Stomach (tissue), 9 donors: ENCODE measurements around the gene SEL1L. TPM values are rescaled to one million over a fixed set of nuclear protein-coding genes. Genes with fewer than 3 reads are reported as not detected.

Experiments used
- DNase-seq, 2 donors: peaks; one replicate each; pipeline versions ENCODE4 v3.0.0 to v3.0.0-alpha.2; 2013 to 2019
- H3K27ac ChIP-seq, 5 donors: fragments of 200-600 bp in 4 of 5; sonication (generic) in 4 of 5; one replicate each; pipeline ENCODE4 v1.5.1; 2013 to 2019; ENCODE audit warnings: mild to moderate bottlenecking in 1 of 5, moderate library complexity in 1 of 5
- H3K27me3 ChIP-seq, 3 donors: fragments of 200-600 bp; sonication (generic); one replicate each; pipeline ENCODE4 v1.5.1; 2017 to 2019; ENCODE audit warnings: mixed run types in 1 of 3
- H3K36me3 ChIP-seq, 4 donors: fragments of 200-600 bp; sonication (generic); 1 replicate in 3 of 4; 2 replicates in 1 of 4; pipeline ENCODE4 v1.5.1; 2016 to 2019
- H3K4me1 ChIP-seq, 4 donors: fragments of 200-600 bp; sonication (generic); one replicate each; pipeline ENCODE4 v1.5.1; 2016 to 2019
- H3K4me3 ChIP-seq, 4 donors: fragments of 200-600 bp; sonication (generic) in 3 of 4; one replicate each; pipeline ENCODE4 v1.5.1; 2016 to 2019; ENCODE audit warnings: mild to moderate bottlenecking in 1 of 4
- H3K9me3 ChIP-seq, 4 donors: fragments of 200-600 bp; sonication (generic); one replicate each; pipeline ENCODE4 v1.5.1; 2016 to 2019
- EP300 ChIP-seq: sonication (generic); formaldehyde crosslinking; IDR thresholded peaks from one replicate; pipeline ENCODE4 v1.6.1; 2017; ENCODE audit warnings: antibody characterized with exemption
- POLR2A ChIP-seq, 4 donors: fragments of 450-650 bp; IDR thresholded peaks; one replicate each; pipeline ENCODE4 v1.6.1; 2016; ENCODE audit warnings: antibody characterized with exemption in 4 of 4, control low read depth in 2 of 4, mild to moderate bottlenecking in 1 of 4, moderate library complexity in 1 of 4
- POLR2AphosphoS5 ChIP-seq, 3 donors: sonication (generic); formaldehyde crosslinking; IDR thresholded peaks; one replicate each; pipeline ENCODE4 v1.6.1; 2016; ENCODE audit warnings: antibody characterized with exemption in 3 of 3
- WGBS, 5 donors: extraction: QIAGEN DNeasy Blood & Tissue Kit in 3 of 5; methylation state at CpG; one replicate each; pipeline versions ENCODE4 v1.1.5 to v1.1.7; 2013 to 2018; 5-methylcytosine and 5-hydroxymethylcytosine counted together
- intact Hi-C: fragments of 100-400 bp; cut with DNase I; formaldehyde crosslinking; loops from one replicate; pipeline ENCODE4 v1.15.1; 2023; ENCODE audit warnings: low total_unique reads
- polyA plus RNA-seq, 3 donors: library from polyadenylated mRNA; stranded (reverse); fragments of 200-250 nt; gene quantifications; one replicate each; pipeline ENCODE4 v1.2.3, GENCODE V29; 2013
- total RNA-seq, 5 donors: library from RNA; depleted of rRNA; stranded (reverse); fragments of >200 nt; gene quantifications; one replicate each; pipeline versions ENCODE4 v1.1.0 to v1.2.3, GENCODE V29; 2014 to 2016
- TF ChIP-seq, protein P1 (sequence below), 7 experiments: fragments of 450-650 bp in 4 of 7; fragments of 200-600 bp in 3 of 7; sonication (generic) in 3 of 7; IDR thresholded peaks; one replicate each; pipeline ENCODE4 v1.5.1; 2016 to 2019; ENCODE audit warnings: antibody characterized with exemption in 7 of 7, control low read depth in 2 of 7, mild to moderate bottlenecking in 1 of 7
- donor health status: healthy with polysubstance abuse.
- donor health status: Bipolar disorder and iron deficiency.
- donor health status: healthy.

The SEL1L gene
- total and polyA plus RNA-seq, 8 donors = 5.0 to 175 (median 12.8) TPM

GRCh38 chr14:81561084-81561775 lies 27.6 kb upstream of the SEL1L start:
- intact Hi-C loops = no loop called here
- H3K4me1 ChIP-seq = no peaks in the 10 kb centered on the region
- TF ChIP-seq, protein P1, sequence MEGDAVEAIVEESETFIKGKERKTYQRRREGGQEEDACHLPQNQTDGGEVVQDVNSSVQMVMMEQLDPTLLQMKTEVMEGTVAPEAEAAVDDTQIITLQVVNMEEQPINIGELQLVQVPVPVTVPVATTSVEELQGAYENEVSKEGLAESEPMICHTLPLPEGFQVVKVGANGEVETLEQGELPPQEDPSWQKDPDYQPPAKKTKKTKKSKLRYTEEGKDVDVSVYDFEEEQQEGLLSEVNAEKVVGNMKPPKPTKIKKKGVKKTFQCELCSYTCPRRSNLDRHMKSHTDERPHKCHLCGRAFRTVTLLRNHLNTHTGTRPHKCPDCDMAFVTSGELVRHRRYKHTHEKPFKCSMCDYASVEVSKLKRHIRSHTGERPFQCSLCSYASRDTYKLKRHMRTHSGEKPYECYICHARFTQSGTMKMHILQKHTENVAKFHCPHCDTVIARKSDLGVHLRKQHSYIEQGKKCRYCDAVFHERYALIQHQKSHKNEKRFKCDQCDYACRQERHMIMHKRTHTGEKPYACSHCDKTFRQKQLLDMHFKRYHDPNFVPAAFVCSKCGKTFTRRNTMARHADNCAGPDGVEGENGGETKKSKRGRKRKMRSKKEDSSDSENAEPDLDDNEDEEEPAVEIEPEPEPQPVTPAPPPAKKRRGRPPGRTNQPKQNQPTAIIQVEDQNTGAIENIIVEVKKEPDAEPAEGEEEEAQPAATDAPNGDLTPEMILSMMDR (IDR thresholded peaks at IDR 0.05) = no peak
- no peak for TF ChIP-seq EP300
- TF ChIP-seq POLR2A (IDR thresholded peaks at IDR 0.05) = no peak
- TF ChIP-seq POLR2AphosphoS5 (IDR thresholded peaks at IDR 0.05) = no peak
- no peak overlapping the region for H3K4me3 ChIP-seq
- no peaks in the 10 kb centered on the region for H3K9me3 ChIP-seq
- WGBS, 5 donors = 44 to 52% (median 50%) methylated on average over 10 of the region's 10 CpGs
- no peaks in the 10 kb centered on the region for H3K36me3 ChIP-seq
- H3K27ac ChIP-seq = no peak overlapping the region
- no peaks in the 10 kb centered on the region for H3K27me3 ChIP-seq
- no peak for DNase-seq

DNA sequence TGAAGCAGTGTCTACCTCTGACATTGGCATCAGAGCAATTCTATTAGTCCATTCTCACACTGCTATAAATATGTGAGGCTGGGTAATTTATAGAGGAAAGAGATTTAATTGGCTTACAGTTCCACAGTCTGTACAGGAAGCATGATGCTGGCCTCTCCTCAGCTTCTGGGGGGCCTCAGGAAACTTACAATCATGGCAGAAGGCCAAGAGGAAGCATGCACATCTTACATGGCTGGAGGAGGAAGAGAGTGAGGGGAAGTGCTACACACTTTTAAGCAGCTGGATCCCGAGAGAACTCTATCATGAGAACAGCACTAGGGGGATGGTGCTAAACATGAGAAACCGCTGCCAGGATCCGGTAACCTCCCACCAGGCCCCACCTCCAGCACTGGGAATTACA lies 25.7 kb upstream of the SEL1L start:
- Histone ChIP-seq H3K27ac (no peak overlapping the region), H3K27me3 (no peaks in the 10 kb centered on the region), H3K36me3 (no peaks in the 10 kb centered on the region), H3K4me1 (no peaks in the 10 kb centered on the region), H3K9me3 (no peaks in the 10 kb centered on the region), H3K4me3 (no peak overlapping the region)
- WGBS, 5 donors = 52 to 68% (median 65%) methylated on average over 3 of the region's 3 CpGs
- no peak for DNase-seq
- intact Hi-C loops = no loop called here
- TF ChIP-seq, protein P1 (IDR thresholded peaks at IDR 0.05) = no peak
- TF ChIP-seq POLR2A (IDR thresholded peaks at IDR 0.05) (no peak), EP300 (no peak), POLR2AphosphoS5 (IDR thresholded peaks at IDR 0.05) (no peak)

GRCh38 chr14:81557146-81557545 lies 23.5 kb upstream of the SEL1L start:
- no peak for DNase-seq
- 40 to 67% (median 46%) methylated on average over 1 of the region's 1 CpG for WGBS, 5 donors
- Histone ChIP-seq H3K4me1 (no peaks in the 10 kb centered on the region), H3K4me3 (no peak overlapping the region), H3K9me3 (no peaks in the 10 kb centered on the region), H3K27me3 (no peaks in the 10 kb centered on the region), H3K36me3 (no peaks in the 10 kb centered on the region), H3K27ac (no peak overlapping the region)
- intact Hi-C loops = no loop called here
- TF ChIP-seq POLR2AphosphoS5 (IDR thresholded peaks at IDR 0.05) = no peak
- no peak for TF ChIP-seq POLR2A (IDR thresholded peaks at IDR 0.05)
- TF ChIP-seq EP300 = no peak
- TF ChIP-seq, protein P1 (IDR thresholded peaks at IDR 0.05) = no peak

- Histone ChIP-seq H3K27me3 (no peaks in the 10 kb centered on the region), H3K4me3 (no peak overlapping the region), H3K4me1 (no peaks in the 10 kb centered on the region), H3K36me3 (no peaks in the 10 kb centered on the region), H3K27ac (no peak overlapping the region), H3K9me3 (no peaks in the 10 kb centered on the region)
- intact Hi-C loops = no loop called here
- no peak for DNase-seq
- TF ChIP-seq, protein P1 (IDR thresholded peaks at IDR 0.05) = no peak
- 74 to 85% (median 80%) methylated on average over 2 of the region's 2 CpGs for WGBS, 5 donors
These were observed 22.0 kb upstream of the SEL1L start for GRCh38 chr14:81555684-81556083.
